Activated CD8-positive, alpha-beta T cell treated with anti-CD3 and anti-CD28 coated beads, Interleukin-2, amount 10 ng/mL, durations not matched to agents 7 days and 5 days (primary cell): ENCODE data around the gene TBC1D1. TPM values are rescaled to one million over a fixed set of nuclear protein-coding genes. Genes with fewer than 3 reads are reported as not detected.
A peak's percentile ranks its signal among the peaks of the same experiment; 100 is the strongest.
"Not testable (repeated sequence)": the region's sequence is repeated elsewhere in the genome, so short reads cannot be mapped to it uniquely, and the experiment has no call there.

Source experiments
- ATAC-seq: fragments of 150-1000 bp; cut with Tn5 transposase; one replicate; pipeline ENCODE4 v1.10.0; 2021; ENCODE audit warnings: moderate library complexity
- CTCF ChIA-PET: fragments of 350-600 bp; sonication (Branson Sonifier 250); formaldehyde crosslinking; loops from one replicate; lab custom pipeline; 2021; ENCODE audit warnings: antibody characterized with exemption; lab: Charles Lee
- POLR2A ChIA-PET: fragments of 350-600 bp; sonication (Branson Sonifier 250); formaldehyde crosslinking; loops from one replicate; lab custom pipeline; 2021; ENCODE audit warnings: antibody characterized with exemption; lab: Charles Lee
- DNase-seq: peaks from one replicate; pipeline ENCODE4 v3.0.0-alpha.2; 2020
- H3K27ac Mint-ChIP-seq: one replicate; pipeline ENCODE4 v1.8.0; 2021; ENCODE audit warnings: mild to moderate bottlenecking, mixed read lengths
- H3K27me3 Mint-ChIP-seq: one replicate; pipeline ENCODE4 v1.8.0; 2021; ENCODE audit warnings: low read depth, mixed read lengths
- H3K36me3 Mint-ChIP-seq: one replicate; pipeline ENCODE4 v1.8.0; 2021; ENCODE audit warnings: low read depth, mixed read lengths
- H3K4me1 Mint-ChIP-seq: one replicate; pipeline ENCODE4 v1.8.0; 2021; ENCODE audit warnings: low read depth, mixed read lengths
- H3K4me3 Mint-ChIP-seq: one replicate; pipeline ENCODE4 v1.8.0; 2021; ENCODE audit warnings: mild to moderate bottlenecking, mixed read lengths
- H3K9me3 Mint-ChIP-seq: one replicate; pipeline ENCODE4 v1.8.0; 2022; ENCODE audit warnings: mixed read lengths; ENCODE audit not compliant: insufficient read depth
- total RNA-seq, 2 experiments: library from RNA; stranded (reverse); gene quantifications; one replicate each; pipeline ENCODE4 v1.2.3, GENCODE V29; 2021

Gene TBC1D1
- total RNA-seq, 2 experiments from 2014 or later, result 84.4 to 87.6 TPM

GRCh38 chr4:37975321-37975822, 84.5 kb downstream of the TBC1D1 start:
- H3K36me3 Mint-ChIP-seq, H3K9me3 Mint-ChIP-seq, DNase-seq, H3K27me3 Mint-ChIP-seq, H3K4me3 Mint-ChIP-seq, CTCF ChIA-PET, ATAC-seq, H3K27ac Mint-ChIP-seq: not testable (repeated sequence)
- peaks cover 28% of the 10 kb centered on the region for H3K4me1 Mint-ChIP-seq
- POLR2A ChIA-PET, result interaction anchor here (4.0 kb wide), 1 partner anchor 84 kb away, joined by 23 read pairs; the partner anchor contains the start of gene TBC1D1

GRCh38 chr4:37976507-37976906, 85.6 kb downstream of the TBC1D1 start:
- Mint-ChIP-seq H3K36me3 (no peaks in the 10 kb centered on the region), H3K4me1 (peaks cover 29% of the 10 kb centered on the region), H3K27me3 (no peaks in the 10 kb centered on the region), H3K9me3 (no peaks in the 10 kb centered on the region), H3K4me3 (peak overlapping the region; percentile 64), H3K27ac (peak overlapping the region; percentile 10)
- ATAC-seq, result no peak
- DNase-seq, result no peak
- CTCF ChIA-PET, result interaction anchor here (0.6 to 1.4 kb wide), 7 partner anchors 9 to 212 kb away, joined by 3 to 6 read pairs (median 3); no protein-coding TSS in a partner anchor
- POLR2A ChIA-PET, result interaction anchor here (4.0 kb wide), 1 partner anchor 85 kb away, joined by 23 read pairs; the partner anchor contains the start of gene TBC1D1

GRCh38 chr4:37976991-37977470, 86.1 kb downstream of the TBC1D1 start:
- no peaks in the 10 kb centered on the region for H3K36me3 Mint-ChIP-seq
- H3K9me3 Mint-ChIP-seq, result no peaks in the 10 kb centered on the region
- DNase-seq (peak; percentile 84), ATAC-seq (peak; percentile 85)
- H3K27ac Mint-ChIP-seq, result no peak overlapping the region
- H3K27me3 Mint-ChIP-seq, result no peaks in the 10 kb centered on the region
- H3K4me3 Mint-ChIP-seq, result peak overlapping the region; percentile 83
- ChIA-PET POLR2A (interaction anchor here (4.0 kb wide), 1 partner anchor 86 kb away, joined by 23 read pairs; the partner anchor contains the start of gene TBC1D1), CTCF (interaction anchor here (0.8 to 2.0 kb wide), 11 partner anchors 10 to 879 kb away, joined by 3 to 12 read pairs (median 4); partner anchors contain the start of gene PGM2)
- peaks cover 35% of the 10 kb centered on the region for H3K4me1 Mint-ChIP-seq

GRCh38 chr4:37977471-37978247, 86.8 kb downstream of the TBC1D1 start:
- Mint-ChIP-seq H3K27me3 (no peaks in the 10 kb centered on the region), H3K4me3 (peak overlapping the region; percentile 83), H3K27ac (peak overlapping the region; percentile 79), H3K4me1 (peaks cover 39% of the 10 kb centered on the region), H3K36me3 (peaks cover 1% of the 10 kb centered on the region), H3K9me3 (no peaks in the 10 kb centered on the region)
- ChIA-PET POLR2A (interaction anchor here (0.9 to 4.0 kb wide), 2 partner anchors 16 to 86 kb away, joined by 3 to 23 read pairs; partner anchors contain the start of gene TBC1D1), CTCF (interaction anchor here (1.0 to 2.0 kb wide), 11 partner anchors 11 to 878 kb away, joined by 3 to 12 read pairs (median 4); partner anchors contain the start of gene PGM2)
- DNase-seq (peak; percentile 81), ATAC-seq (peak; percentile 88)

GRCh38 chr4:37978248-37978924, 87.5 kb downstream of the TBC1D1 start:
- peak overlapping the region; percentile 83 for H3K4me3 Mint-ChIP-seq
- DNase-seq, result peak; percentile 34
- H3K27ac Mint-ChIP-seq, result peak overlapping the region; percentile 79
- ATAC-seq, result peak; percentile 16
- peaks cover 3% of the 10 kb centered on the region for H3K36me3 Mint-ChIP-seq
- peaks cover 37% of the 10 kb centered on the region for H3K4me1 Mint-ChIP-seq
- CTCF ChIA-PET, result interaction anchor here (0.9 to 2.0 kb wide), 16 partner anchors 9 to 877 kb away, joined by 3 to 12 read pairs (median 4); partner anchors contain the start of gene PGM2
- POLR2A ChIA-PET, result interaction anchor here (0.6 to 4.0 kb wide), 3 partner anchors 16 to 87 kb away, joined by 3 to 23 read pairs (median 3); partner anchors contain the start of gene TBC1D1
- no peaks in the 10 kb centered on the region for H3K27me3 Mint-ChIP-seq
- no peaks in the 10 kb centered on the region for H3K9me3 Mint-ChIP-seq

- Mint-ChIP-seq H3K36me3 (peaks cover 3% of the 10 kb centered on the region), H3K27ac (no peak overlapping the region), H3K4me1 (peaks cover 37% of the 10 kb centered on the region), H3K4me3 (no peak overlapping the region), H3K27me3 (no peaks in the 10 kb centered on the region), H3K9me3 (no peaks in the 10 kb centered on the region)
- ChIA-PET CTCF (no interaction called here), POLR2A (no interaction called here)
- DNase-seq (no peak), ATAC-seq (no peak)
These were observed 89.4 kb downstream of the TBC1D1 start for GRCh38 chr4:37980246-37980645.

GRCh38 chr4:37981425-37981824, 90.5 kb downstream of the TBC1D1 start:
- H3K4me1 Mint-ChIP-seq, result peaks cover 42% of the 10 kb centered on the region
- H3K9me3 Mint-ChIP-seq, result no peaks in the 10 kb centered on the region
- POLR2A ChIA-PET, result no interaction called here
- no peaks in the 10 kb centered on the region for H3K27me3 Mint-ChIP-seq
- CTCF ChIA-PET, result no interaction called here
- no peak for DNase-seq
- H3K4me3 Mint-ChIP-seq, result no peak overlapping the region
- H3K27ac Mint-ChIP-seq, result no peak overlapping the region
- ATAC-seq, result no peak
- peaks cover 3% of the 10 kb centered on the region for H3K36me3 Mint-ChIP-seq

GRCh38 chr4:37981844-37982720, 91.2 kb downstream of the TBC1D1 start:
- H3K4me1 Mint-ChIP-seq, result peaks cover 37% of the 10 kb centered on the region
- no peak overlapping the region for H3K27ac Mint-ChIP-seq
- POLR2A ChIA-PET, result no interaction called here
- H3K27me3 Mint-ChIP-seq, result no peaks in the 10 kb centered on the region
- ATAC-seq (no peak), DNase-seq (no peak)
- H3K9me3 Mint-ChIP-seq, result no peaks in the 10 kb centered on the region
- H3K4me3 Mint-ChIP-seq, result no peak overlapping the region
- CTCF ChIA-PET, result no interaction called here
- peaks cover 3% of the 10 kb centered on the region for H3K36me3 Mint-ChIP-seq

GRCh38 chr4:37982736-37983135, 91.9 kb downstream of the TBC1D1 start:
- Mint-ChIP-seq H3K36me3 (peaks cover 3% of the 10 kb centered on the region), H3K9me3 (no peaks in the 10 kb centered on the region), H3K27ac (no peak overlapping the region), H3K27me3 (no peaks in the 10 kb centered on the region), H3K4me1 (peaks cover 37% of the 10 kb centered on the region), H3K4me3 (no peak overlapping the region)
- ATAC-seq (no peak), DNase-seq (no peak)
- ChIA-PET CTCF (no interaction called here), POLR2A (no interaction called here)

- ATAC-seq (no peak), DNase-seq (no peak)
- no peak overlapping the region for H3K27ac Mint-ChIP-seq
- peaks cover 25% of the 10 kb centered on the region for H3K4me1 Mint-ChIP-seq
- H3K4me3 Mint-ChIP-seq, result no peak overlapping the region
- H3K36me3 Mint-ChIP-seq, result peaks cover 3% of the 10 kb centered on the region
- H3K27me3 Mint-ChIP-seq, result no peaks in the 10 kb centered on the region
- ChIA-PET POLR2A (no interaction called here), CTCF (interaction anchor here (0.7 kb wide), 1 partner anchor 13 kb away, joined by 3 read pairs; no protein-coding TSS in a partner anchor)
- no peaks in the 10 kb centered on the region for H3K9me3 Mint-ChIP-seq
These were observed 93.1 kb downstream of the TBC1D1 start for GRCh38 chr4:37983951-37984350.
